ENCODE data around the gene RAB3C.

DNA sequence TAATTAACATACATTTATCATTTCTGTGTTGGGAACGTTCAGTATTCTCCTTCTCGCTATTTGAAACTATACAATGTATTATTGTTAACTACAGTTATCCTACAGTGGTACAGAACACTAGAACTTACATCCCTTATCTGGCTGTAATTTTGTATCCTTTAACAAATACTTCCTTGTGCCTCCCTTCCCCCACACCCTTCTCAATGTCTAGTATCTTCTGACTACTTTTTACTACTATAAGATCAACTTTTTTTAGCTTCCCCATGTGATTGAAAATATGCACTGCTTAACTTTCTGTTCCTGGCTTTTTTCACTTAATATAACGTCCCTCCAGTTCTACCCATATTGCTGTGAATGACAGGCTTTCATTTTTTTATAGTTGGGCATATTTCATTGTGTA is 253.5 kb downstream of the RAB3C start:
- TF ChIP-seq, protein P1, sequence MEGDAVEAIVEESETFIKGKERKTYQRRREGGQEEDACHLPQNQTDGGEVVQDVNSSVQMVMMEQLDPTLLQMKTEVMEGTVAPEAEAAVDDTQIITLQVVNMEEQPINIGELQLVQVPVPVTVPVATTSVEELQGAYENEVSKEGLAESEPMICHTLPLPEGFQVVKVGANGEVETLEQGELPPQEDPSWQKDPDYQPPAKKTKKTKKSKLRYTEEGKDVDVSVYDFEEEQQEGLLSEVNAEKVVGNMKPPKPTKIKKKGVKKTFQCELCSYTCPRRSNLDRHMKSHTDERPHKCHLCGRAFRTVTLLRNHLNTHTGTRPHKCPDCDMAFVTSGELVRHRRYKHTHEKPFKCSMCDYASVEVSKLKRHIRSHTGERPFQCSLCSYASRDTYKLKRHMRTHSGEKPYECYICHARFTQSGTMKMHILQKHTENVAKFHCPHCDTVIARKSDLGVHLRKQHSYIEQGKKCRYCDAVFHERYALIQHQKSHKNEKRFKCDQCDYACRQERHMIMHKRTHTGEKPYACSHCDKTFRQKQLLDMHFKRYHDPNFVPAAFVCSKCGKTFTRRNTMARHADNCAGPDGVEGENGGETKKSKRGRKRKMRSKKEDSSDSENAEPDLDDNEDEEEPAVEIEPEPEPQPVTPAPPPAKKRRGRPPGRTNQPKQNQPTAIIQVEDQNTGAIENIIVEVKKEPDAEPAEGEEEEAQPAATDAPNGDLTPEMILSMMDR (IDR thresholded peaks at IDR 0.05) = no peak
- TF ChIP-seq, protein P2, sequence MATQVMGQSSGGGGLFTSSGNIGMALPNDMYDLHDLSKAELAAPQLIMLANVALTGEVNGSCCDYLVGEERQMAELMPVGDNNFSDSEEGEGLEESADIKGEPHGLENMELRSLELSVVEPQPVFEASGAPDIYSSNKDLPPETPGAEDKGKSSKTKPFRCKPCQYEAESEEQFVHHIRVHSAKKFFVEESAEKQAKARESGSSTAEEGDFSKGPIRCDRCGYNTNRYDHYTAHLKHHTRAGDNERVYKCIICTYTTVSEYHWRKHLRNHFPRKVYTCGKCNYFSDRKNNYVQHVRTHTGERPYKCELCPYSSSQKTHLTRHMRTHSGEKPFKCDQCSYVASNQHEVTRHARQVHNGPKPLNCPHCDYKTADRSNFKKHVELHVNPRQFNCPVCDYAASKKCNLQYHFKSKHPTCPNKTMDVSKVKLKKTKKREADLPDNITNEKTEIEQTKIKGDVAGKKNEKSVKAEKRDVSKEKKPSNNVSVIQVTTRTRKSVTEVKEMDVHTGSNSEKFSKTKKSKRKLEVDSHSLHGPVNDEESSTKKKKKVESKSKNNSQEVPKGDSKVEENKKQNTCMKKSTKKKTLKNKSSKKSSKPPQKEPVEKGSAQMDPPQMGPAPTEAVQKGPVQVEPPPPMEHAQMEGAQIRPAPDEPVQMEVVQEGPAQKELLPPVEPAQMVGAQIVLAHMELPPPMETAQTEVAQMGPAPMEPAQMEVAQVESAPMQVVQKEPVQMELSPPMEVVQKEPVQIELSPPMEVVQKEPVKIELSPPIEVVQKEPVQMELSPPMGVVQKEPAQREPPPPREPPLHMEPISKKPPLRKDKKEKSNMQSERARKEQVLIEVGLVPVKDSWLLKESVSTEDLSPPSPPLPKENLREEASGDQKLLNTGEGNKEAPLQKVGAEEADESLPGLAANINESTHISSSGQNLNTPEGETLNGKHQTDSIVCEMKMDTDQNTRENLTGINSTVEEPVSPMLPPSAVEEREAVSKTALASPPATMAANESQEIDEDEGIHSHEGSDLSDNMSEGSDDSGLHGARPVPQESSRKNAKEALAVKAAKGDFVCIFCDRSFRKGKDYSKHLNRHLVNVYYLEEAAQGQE (IDR thresholded peaks at IDR 0.05; ENCODE audit: insufficient read depth in 1 of 2, low read depth in 2 of 2, low read length in 1 of 2) = no peak
- TF ChIP-seq POLR2AphosphoS5 (IDR thresholded peaks at IDR 0.05; ENCODE audit: low read depth, low read length) (no peak), TCF7L2 (IDR thresholded peaks at IDR 0.05; ENCODE audit: low read depth, low read length) (no peak)

Data from Panc1 (cell line).